ENCODE results near the gene SPRR4. TPM values are rescaled to one million over a fixed set of nuclear protein-coding genes. Genes with fewer than 3 reads are reported as not detected.

SPRR4 gene
- total and polyA plus RNA-seq, 3 donors from 2014 or later = 0.81 to 9.5 (median 8.4) TPM

GRCh38 chr1:152962876-152963415, 7.5 kb upstream of the SPRR4 start:
- no peak for DNase-seq
- Histone ChIP-seq H3K9me3 (no peaks in the 10 kb centered on the region), H3K36me3 (ENCODE audit: low read depth, missing control alignments) (no peaks in the 10 kb centered on the region), H3K27ac (no peak overlapping the region), H3K27me3 (no peaks in the 10 kb centered on the region), H3K4me3 (no peak overlapping the region), H3K4me1 (no peaks in the 10 kb centered on the region)
- intact Hi-C loops (cut with DNase I; ENCODE audit: low total_unique reads) = no loop called here
- TF ChIP-seq, protein P1, sequence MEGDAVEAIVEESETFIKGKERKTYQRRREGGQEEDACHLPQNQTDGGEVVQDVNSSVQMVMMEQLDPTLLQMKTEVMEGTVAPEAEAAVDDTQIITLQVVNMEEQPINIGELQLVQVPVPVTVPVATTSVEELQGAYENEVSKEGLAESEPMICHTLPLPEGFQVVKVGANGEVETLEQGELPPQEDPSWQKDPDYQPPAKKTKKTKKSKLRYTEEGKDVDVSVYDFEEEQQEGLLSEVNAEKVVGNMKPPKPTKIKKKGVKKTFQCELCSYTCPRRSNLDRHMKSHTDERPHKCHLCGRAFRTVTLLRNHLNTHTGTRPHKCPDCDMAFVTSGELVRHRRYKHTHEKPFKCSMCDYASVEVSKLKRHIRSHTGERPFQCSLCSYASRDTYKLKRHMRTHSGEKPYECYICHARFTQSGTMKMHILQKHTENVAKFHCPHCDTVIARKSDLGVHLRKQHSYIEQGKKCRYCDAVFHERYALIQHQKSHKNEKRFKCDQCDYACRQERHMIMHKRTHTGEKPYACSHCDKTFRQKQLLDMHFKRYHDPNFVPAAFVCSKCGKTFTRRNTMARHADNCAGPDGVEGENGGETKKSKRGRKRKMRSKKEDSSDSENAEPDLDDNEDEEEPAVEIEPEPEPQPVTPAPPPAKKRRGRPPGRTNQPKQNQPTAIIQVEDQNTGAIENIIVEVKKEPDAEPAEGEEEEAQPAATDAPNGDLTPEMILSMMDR (IDR thresholded peaks at IDR 0.05) = no peak
- TF ChIP-seq POLR2A (IDR thresholded peaks at IDR 0.05) = no peak
- WGBS, 2 donors = 79 to 96% methylated on average over 2 of the region's 2 CpGs

DNA sequence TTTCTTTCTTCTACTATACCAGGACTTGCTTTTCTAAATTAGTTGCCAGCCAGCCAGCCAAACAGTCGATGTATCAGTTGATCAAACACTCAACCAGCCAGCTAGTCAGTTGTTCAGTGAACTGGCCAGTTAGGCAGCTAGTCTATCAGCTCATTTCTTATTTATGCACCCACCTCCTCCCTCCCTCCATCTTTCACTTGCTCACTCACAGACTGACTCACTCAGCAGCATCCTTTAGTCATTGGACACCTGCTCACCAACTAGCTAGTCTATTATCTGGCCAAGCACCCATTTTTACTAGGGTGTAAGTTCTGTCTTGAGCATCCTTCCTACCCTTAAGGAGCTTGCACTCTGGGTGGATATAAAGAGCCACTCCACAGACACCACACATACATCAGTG, 5.9 kb upstream of the SPRR4 start:
- H3K27ac ChIP-seq = no peak overlapping the region
- DNase-seq = no peak
- H3K4me1 ChIP-seq = no peaks in the 10 kb centered on the region
- no peak for TF ChIP-seq POLR2A (IDR thresholded peaks at IDR 0.05)
- TF ChIP-seq, protein P1 (IDR thresholded peaks at IDR 0.05) = no peak
- 78 to 82% methylated on average over 1 of the region's 1 CpG for WGBS, 2 donors
- no peaks in the 10 kb centered on the region for H3K36me3 ChIP-seq (ENCODE audit: low read depth, missing control alignments)
- no peaks in the 10 kb centered on the region for H3K27me3 ChIP-seq
- no peaks in the 10 kb centered on the region for H3K9me3 ChIP-seq
- intact Hi-C loops (cut with DNase I; ENCODE audit: low total_unique reads) = no loop called here
- no peak overlapping the region for H3K4me3 ChIP-seq

GRCh38 chr1:152965853-152966252, 4.6 kb upstream of the SPRR4 start:
- intact Hi-C loops (cut with DNase I; ENCODE audit: low total_unique reads) = no loop called here
- H3K27ac ChIP-seq = no peak overlapping the region
- no peak overlapping the region for H3K4me3 ChIP-seq
- H3K4me1 ChIP-seq = no peaks in the 10 kb centered on the region
- no peaks in the 10 kb centered on the region for H3K36me3 ChIP-seq (ENCODE audit: low read depth, missing control alignments)
- TF ChIP-seq, protein P1 (IDR thresholded peaks at IDR 0.05) = no peak
- TF ChIP-seq POLR2A (IDR thresholded peaks at IDR 0.05) = no peak
- no peaks in the 10 kb centered on the region for H3K27me3 ChIP-seq
- 92 to 96% methylated on average over 3 to 4 of the region's 4 CpGs for WGBS, 2 donors
- no peak for DNase-seq
- H3K9me3 ChIP-seq = no peaks in the 10 kb centered on the region

DNA sequence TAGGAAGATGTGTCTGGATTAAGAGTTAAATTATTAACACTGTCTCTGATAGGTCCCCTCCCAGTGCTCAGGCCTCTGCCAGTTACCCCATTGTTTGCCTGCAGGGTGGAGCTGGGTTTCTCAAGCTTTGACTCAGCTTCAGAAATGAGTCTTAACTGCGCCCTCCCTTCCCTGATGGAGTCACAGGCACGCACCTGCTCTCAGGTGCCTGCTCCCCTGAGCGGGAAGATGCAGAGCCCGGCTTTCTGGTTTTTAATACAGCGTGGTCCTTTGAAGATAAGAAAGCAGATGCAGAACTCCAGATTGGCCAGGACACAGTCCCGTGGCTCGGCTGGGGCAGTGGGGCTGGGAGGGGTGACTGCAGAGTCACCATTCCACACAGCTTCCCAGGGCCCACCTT, 3.2 kb upstream of the SPRR4 start:
- no peak for DNase-seq
- Histone ChIP-seq H3K27ac (no peak overlapping the region), H3K27me3 (no peaks in the 10 kb centered on the region), H3K4me1 (no peaks in the 10 kb centered on the region), H3K36me3 (ENCODE audit: low read depth, missing control alignments) (no peaks in the 10 kb centered on the region), H3K4me3 (no peak overlapping the region), H3K9me3 (no peaks in the 10 kb centered on the region)
- TF ChIP-seq POLR2A (IDR thresholded peaks at IDR 0.05) = no peak
- TF ChIP-seq, protein P1 (IDR thresholded peaks at IDR 0.05) = no peak
- WGBS, 2 donors = 70 to 88% methylated on average over 6 to 7 of the region's 7 CpGs
- intact Hi-C loops (cut with DNase I; ENCODE audit: low total_unique reads) = no loop called here

DNA sequence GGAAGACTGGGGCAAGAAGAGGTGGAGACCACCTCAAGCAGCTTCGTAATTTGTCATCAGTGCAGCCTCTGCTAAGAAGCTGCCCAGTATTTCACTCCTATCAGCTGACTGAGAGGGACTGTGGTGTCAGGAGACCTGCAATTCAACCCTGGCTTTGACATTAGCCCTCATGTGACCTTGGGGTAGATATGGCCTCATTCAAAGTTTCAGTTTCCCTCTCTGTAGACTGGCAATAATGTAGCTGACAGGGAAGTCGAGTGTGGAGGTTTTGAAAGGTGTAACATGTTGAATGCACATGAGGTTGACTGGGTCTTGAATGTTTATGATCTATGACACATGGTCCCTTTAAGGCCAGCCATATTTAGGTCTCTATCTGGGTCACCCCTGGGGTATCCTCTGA, 2.2 kb upstream of the SPRR4 start:
- no peak overlapping the region for H3K27ac ChIP-seq
- H3K4me3 ChIP-seq = no peak overlapping the region
- no peaks in the 10 kb centered on the region for H3K27me3 ChIP-seq
- H3K9me3 ChIP-seq = no peaks in the 10 kb centered on the region
- no peaks in the 10 kb centered on the region for H3K4me1 ChIP-seq
- H3K36me3 ChIP-seq (ENCODE audit: low read depth, missing control alignments) = no peaks in the 10 kb centered on the region
- WGBS, 2 donors = 58 to 66% methylated on average over 2 of the region's 2 CpGs
- intact Hi-C loops (cut with DNase I; ENCODE audit: low total_unique reads) = no loop called here
- TF ChIP-seq, protein P1 (IDR thresholded peaks at IDR 0.05) = no peak
- TF ChIP-seq POLR2A (IDR thresholded peaks at IDR 0.05) = no peak
- no peak for DNase-seq

All from testis (tissue), 3 donors.